ENCODE measurements around the gene BMPER. TPM values are rescaled to one million over a fixed set of nuclear protein-coding genes. Genes with fewer than 3 reads are reported as not detected.

The BMPER gene
- total and polyA plus RNA-seq, 2 of the 8 experiments (the other 6 are each of a cell fraction or from before 2014, with no cell fraction given): 0.33 to 0.69 TPM

DNA sequence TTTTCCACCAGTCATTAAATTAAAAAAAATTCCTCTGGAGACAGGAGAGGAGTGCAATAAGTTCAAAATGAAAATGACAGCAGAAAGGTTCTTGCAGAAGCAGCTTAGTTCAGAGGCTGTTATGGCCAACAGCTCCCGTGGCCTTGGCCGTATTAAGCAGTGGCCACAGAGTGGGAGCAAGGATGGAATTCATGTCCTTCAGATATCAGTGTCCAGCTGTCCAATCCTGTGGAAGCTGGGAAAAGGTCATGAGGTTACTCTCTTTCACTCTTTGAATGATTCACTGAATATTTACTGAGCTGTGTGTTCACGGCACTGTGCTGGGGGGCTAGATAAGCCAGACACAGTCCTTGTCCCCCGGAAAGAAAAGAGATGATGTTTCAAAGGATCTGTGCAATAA lies 231.8 kb downstream of the BMPER start:
- Histone ChIP-seq H3K4me1 (replicated peaks in 1 of 4; ENCODE audit: control insufficient read depth in 3 of 4, insufficient read depth in 4 of 4, low read length in 3 of 4) (peaks cover 0 to 9% (median 4%) of the 10 kb centered on the region in 4 experiments; a peak in 6 of 7 replicates), H4K5ac (ENCODE audit: insufficient read length, low read depth, low read length) (no peak overlapping the region), H3K23ac (ENCODE audit: insufficient read length) (no peak overlapping the region), H3K27ac (ENCODE audit: low read depth, low read length) (no peak overlapping the region), H3K4me3 (ENCODE audit: extremely low read depth in 1 of 4, insufficient read depth in 2 of 4, low read depth in 3 of 4, low read length in 4 of 4) (no peak overlapping the region), H3K18ac (ENCODE audit: extremely low read depth, low read length) (no peak overlapping the region), H3K27me3 (replicated peaks in 1 of 4; ENCODE audit: control insufficient read depth in 3 of 4, extremely low read depth in 1 of 4, insufficient read depth in 3 of 4, low read length in 3 of 4) (no peaks in the 10 kb centered on the region), H2BK20ac (ENCODE audit: low read length) (no peak overlapping the region), H3K4me2 (ENCODE audit: insufficient read depth in 1 of 2, low read depth in 2 of 2, low read length in 2 of 2) (no peak overlapping the region), H2BK5ac (ENCODE audit: low read depth, low read length) (no peak overlapping the region), H3K9me3 (ENCODE audit: insufficient read depth in 2 of 2, low read depth in 1 of 2, low read length in 1 of 2) (no peaks in the 10 kb centered on the region), H3K79me2 (ENCODE audit: control insufficient read depth in 1 of 2, insufficient read depth in 2 of 2, low read length in 2 of 2) (no peaks in the 10 kb centered on the region), H2AFZ (ENCODE audit: low read length) (no peak overlapping the region), H3K14ac (ENCODE audit: insufficient read length) (no peak overlapping the region), H4K8ac (ENCODE audit: extremely low read depth, insufficient read depth, low read length) (no peak overlapping the region), H2BK12ac (ENCODE audit: low read depth, low read length) (no peak overlapping the region), H2BK120ac (replicated peaks; ENCODE audit: low read depth, low read length) (no peak overlapping the region), H3K79me1 (ENCODE audit: low read depth, low read length) (no peaks in the 10 kb centered on the region), H3K9ac (replicated peaks in 1 of 4; ENCODE audit: extremely low read depth in 1 of 4, low read depth in 3 of 4, low read length in 3 of 4) (no peak overlapping the region), H3K36me3 (ENCODE audit: control insufficient read depth in 2 of 4, insufficient read depth in 4 of 4, low read length in 3 of 4) (no peaks in the 10 kb centered on the region), H2AK5ac (ENCODE audit: low read depth, low read length) (no peak overlapping the region), H3K56ac (replicated peaks; ENCODE audit: insufficient read length, low read depth, low read length) (no peak overlapping the region), H3K4ac (replicated peaks; ENCODE audit: insufficient read length, low read depth, low read length) (no peak overlapping the region), H2BK15ac (ENCODE audit: low read length) (no peak overlapping the region), H3K23me2 (ENCODE audit: low read depth, low read length) (no peaks in the 10 kb centered on the region), H4K91ac (replicated peaks; ENCODE audit: insufficient read length, low read length) (no peak overlapping the region), H4K20me1 (replicated peaks in 1 of 2; ENCODE audit: control insufficient read depth in 1 of 2, insufficient read depth in 2 of 2, low read length in 2 of 2) (no peaks in the 10 kb centered on the region)
- POLR2A ChIA-PET (ENCODE audit: partially characterized antibody): interaction anchor here (1.5 kb wide), 1 partner anchor 22 kb away, joined by 4 read pairs; no protein-coding TSS in a partner anchor
- 71% methylated on average over 4 of the region's 4 CpGs; no CpG with 5 or more reads in 1 of the 2 experiments for WGBS, 2 experiments (ENCODE audit: extremely low coverage in 1 of 2, insufficient coverage in 1 of 2, insufficient read length in 1 of 2, insufficient replicate concordance in 2 of 2, low coverage in 1 of 2, low lambda C conversion rate in 2 of 2, missing lambda C conversion rate in 1 of 2)
- FAIRE-seq (no peak), DNase-seq (ENCODE audit: low read depth in 1 of 2, low spot score in 2 of 2) (no peak)
- CTCF ChIA-PET (ENCODE audit: partially characterized antibody): interaction anchor here (0.9 to 12.3 kb wide), 11 partner anchors 9 to 459 kb away, joined by 3 to 197 read pairs (median 4); no protein-coding TSS in a partner anchor
- TF ChIP-seq NRF1 (IDR thresholded peaks at IDR 0.05; ENCODE audit: low read depth, low read length) (no peak), SIRT6 (IDR thresholded peaks at IDR 0.05; ENCODE audit: low read length) (no peak), SP1 (IDR thresholded peaks at IDR 0.05; ENCODE audit: low read depth, low read length) (no peak)
- TF ChIP-seq, protein P1, sequence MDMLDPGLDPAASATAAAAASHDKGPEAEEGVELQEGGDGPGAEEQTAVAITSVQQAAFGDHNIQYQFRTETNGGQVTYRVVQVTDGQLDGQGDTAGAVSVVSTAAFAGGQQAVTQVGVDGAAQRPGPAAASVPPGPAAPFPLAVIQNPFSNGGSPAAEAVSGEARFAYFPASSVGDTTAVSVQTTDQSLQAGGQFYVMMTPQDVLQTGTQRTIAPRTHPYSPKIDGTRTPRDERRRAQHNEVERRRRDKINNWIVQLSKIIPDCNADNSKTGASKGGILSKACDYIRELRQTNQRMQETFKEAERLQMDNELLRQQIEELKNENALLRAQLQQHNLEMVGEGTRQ (IDR thresholded peaks at IDR 0.05; ENCODE audit: low read length): no peak

All from H1 (cell line).